ENCODE measurements around the gene DDX47.
"Not testable (repeated sequence)": the region's sequence is repeated elsewhere in the genome, so short reads cannot be mapped to it uniquely, and the experiment has no call there.

Gene DDX47

DNA sequence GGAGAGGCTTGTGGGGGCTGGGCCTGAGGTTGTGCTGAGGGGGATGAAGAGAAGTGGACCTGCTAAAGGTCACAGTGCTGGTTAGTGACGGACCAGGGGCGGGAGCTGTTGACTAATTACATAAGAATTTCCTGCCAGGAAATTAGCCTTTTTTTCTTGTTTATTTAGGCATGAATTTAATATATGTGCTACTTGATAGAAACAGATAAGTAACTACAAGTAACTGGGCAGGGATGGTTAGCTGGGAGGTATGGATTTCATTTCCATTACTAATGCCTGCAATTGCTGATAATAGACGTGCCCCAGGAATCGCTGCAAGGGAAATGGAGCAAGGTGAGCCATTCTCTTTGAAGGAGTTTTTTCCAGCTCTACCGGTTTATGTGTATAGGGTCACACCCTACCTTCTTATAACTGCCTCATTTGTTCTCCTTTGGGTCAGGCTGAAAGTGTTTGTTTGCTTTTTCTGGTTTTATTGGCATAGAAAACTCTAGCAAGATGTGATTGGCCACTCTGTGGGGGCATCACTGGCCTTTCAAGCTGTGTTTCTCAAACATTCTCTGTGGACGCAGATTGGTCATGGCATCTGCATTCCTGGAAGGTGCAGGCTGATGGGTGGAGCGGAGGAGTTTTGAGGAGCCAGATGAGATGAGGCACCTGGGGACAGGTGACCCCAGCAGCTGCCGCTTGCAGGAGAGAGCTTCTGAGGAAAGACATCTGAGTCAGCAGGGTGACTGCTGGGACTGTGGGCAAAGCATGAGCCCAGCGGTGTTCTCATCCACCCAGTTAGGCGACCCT lies 59.2 kb downstream of the DDX47 start:
- DNase-seq (ENCODE audit: low read depth): peak; percentile 98
- H3K4me3 ChIP-seq (ENCODE audit: low read length): no peak overlapping the region

GRCh38 chr12:12872934-12873275 lies 59.8 kb downstream of the DDX47 start:
- no peak for TF ChIP-seq CTCF (IDR thresholded peaks at IDR 0.05; ENCODE audit: insufficient read depth, low read depth, low read length, missing control alignments)
- no peak overlapping the region for H3K4me3 ChIP-seq (ENCODE audit: low read length)
- peak; percentile 92 for DNase-seq (ENCODE audit: low read depth)

More for the DNA sequence above, 59.2 kb downstream of the DDX47 start:
- TF ChIP-seq CTCF (IDR thresholded peaks at IDR 0.05; ENCODE audit: insufficient read depth, low read depth, low read length, missing control alignments): no peak

DNA sequence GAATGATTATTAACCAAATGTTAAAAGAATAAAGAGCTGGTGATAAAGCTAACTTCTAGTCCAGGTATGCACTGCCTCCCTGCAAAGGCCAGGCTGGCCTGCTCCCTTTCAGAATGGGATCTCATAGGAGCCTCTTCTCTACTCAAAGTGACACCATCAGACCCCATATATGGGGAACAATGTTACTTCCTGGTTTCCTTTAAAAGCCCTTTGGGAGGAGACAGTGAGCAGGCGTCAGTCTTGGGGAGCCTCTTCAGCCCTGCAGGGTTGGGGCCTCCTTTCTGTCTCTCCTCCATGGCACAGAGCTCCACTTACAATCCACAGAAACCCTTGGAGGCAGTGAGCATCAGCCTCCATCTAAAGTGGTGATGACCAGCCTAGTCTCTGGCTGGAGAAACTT lies 60.9 kb downstream of the DDX47 start:
- H3K4me3 ChIP-seq (ENCODE audit: low read length): no peak overlapping the region
- TF ChIP-seq CTCF (IDR thresholded peaks at IDR 0.05; ENCODE audit: insufficient read depth, low read depth, low read length, missing control alignments): no peak
- no peak for DNase-seq (ENCODE audit: low read depth)

GRCh38 chr12:12875301-12875700 lies 62.2 kb downstream of the DDX47 start:
- DNase-seq (ENCODE audit: low read depth); H3K4me3 ChIP-seq (ENCODE audit: low read length): not testable (repeated sequence)

- peak; percentile 42 for DNase-seq (ENCODE audit: low read depth)
- H3K4me3 ChIP-seq (ENCODE audit: low read length): no peak overlapping the region
- TF ChIP-seq CTCF (IDR thresholded peaks at IDR 0.05; ENCODE audit: insufficient read depth, low read depth, low read length, missing control alignments): no peak
Measured at GRCh38 chr12:12877153-12877768, 64.1 kb downstream of the DDX47 start.

DNA sequence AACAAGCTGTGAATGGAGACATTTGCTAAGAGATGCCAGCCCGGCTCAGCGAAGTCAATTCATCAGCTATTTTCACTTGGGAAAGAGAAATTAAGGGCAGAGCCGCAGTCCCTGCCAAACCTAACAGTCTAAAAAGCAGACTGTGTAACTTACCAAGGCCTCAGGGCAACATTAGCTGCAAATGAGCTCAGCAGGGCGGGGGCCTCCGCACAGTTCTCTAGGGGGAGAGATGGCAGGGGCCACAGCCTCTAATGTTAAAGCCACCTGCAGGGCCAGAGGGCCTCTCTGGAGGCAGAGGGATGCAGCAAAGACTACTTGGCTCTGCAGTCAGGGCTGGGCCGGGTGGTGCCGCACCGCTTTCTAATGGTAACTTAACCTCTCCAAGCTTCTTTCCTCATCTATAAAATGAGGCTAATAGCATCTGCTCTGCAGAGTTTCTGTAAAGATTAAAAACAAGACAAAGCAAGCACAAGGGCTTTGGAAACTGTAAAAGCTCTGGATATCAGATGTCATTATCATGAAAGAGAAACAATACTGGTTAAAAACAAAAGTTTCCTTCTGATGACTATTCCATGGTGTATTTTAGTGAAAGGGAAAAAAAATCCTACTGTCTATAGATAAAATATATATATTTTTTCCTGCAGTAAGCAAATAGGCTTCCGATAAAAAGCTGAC lies 64.8 kb downstream of the DDX47 start:
- TF ChIP-seq CTCF (IDR thresholded peaks at IDR 0.05; ENCODE audit: insufficient read depth, low read depth, low read length, missing control alignments): no peak
- H3K4me3 ChIP-seq (ENCODE audit: low read length): no peak overlapping the region
- DNase-seq (ENCODE audit: low read depth): peak; percentile 44
